ENCODE results near the gene CHFR. TPM values are rescaled to one million over a fixed set of nuclear protein-coding genes. Genes with fewer than 3 reads are reported as not detected.

The CHFR gene
- total and polyA plus RNA-seq, 2 of the 4 experiments (the other 2 are of a cell fraction), result 13.4 to 35.3 TPM

DNA sequence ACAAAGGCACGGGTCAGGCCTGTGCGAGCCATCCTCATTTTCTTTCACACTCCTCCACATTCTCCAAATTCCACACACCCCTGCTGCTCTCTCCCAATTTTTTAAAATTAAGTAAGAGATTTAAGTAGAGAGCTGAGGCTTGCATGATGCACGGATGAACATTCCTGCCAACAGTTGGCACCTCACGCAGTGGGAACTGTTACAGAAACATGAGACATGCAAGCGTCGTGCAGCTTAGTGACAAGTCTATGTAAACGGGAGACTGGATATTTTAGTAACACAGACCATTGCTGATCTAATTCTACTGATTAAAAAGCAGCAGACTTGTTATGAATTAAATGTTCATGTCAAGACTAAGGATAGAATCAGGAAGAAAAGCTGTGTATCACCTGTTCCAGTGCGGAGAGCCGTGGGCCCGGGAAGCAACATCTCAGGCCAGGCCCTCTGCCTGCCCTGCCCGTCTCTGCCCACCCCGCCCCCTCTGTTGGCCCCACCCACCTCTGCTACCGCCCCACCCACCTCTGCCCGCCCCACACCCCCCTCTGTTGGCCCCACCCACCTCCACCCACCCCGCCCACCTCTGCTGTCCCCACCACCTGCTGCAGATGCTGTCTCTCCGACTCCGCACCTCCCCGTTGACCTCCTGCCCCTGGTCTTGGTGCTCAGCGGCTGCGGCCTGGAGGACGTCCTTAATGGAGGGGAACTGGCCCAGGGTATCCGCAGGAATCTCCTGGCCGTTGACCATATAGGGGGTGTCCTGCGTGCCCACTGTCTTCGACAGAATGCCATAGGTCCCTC is 79.9 kb downstream of the CHFR start:
- intact Hi-C loops (cut with micrococcal nuclease), result no loop called here
- H3K79me1 ChIP-seq (ENCODE audit: low read depth in 1 of 2, low read length in 2 of 2), result peaks cover 17 to 70% of the 10 kb centered on the region in 2 experiments
- no peak overlapping the region for H2AK5ac ChIP-seq (ENCODE audit: low read depth, low read length)
- no peak overlapping the region for H3K56ac ChIP-seq (ENCODE audit: extremely low read depth, insufficient read depth, low read length)
- in situ Hi-C loops (cut with MboI; ENCODE audit: low sequenced_read_pairs), result no loop called here
- no peak overlapping the region for H4K5ac ChIP-seq (ENCODE audit: low read depth, low read length)
- no peak overlapping the region for H4K91ac ChIP-seq (ENCODE audit: insufficient read depth, low read depth, low read length)
- no peak for TF ChIP-seq POLR2A (IDR thresholded peaks at IDR 0.05; ENCODE audit: low read depth, low read length)
- TF ChIP-seq MXI1 (IDR thresholded peaks at IDR 0.05; ENCODE audit: borderline replicate concordance, low read depth, low read length), result no peak
- TF ChIP-seq NFE2L2 (IDR thresholded peaks at IDR 0.05; ENCODE audit: low read depth, low read length), result no peak
- no peak for TF ChIP-seq MAZ (IDR thresholded peaks at IDR 0.05; ENCODE audit: borderline replicate concordance, low read depth, low read length)
- peaks cover 73% of the 10 kb centered on the region for H3K36me3 ChIP-seq (ENCODE audit: control insufficient read depth, insufficient read depth, low read length)
- H3K9me1 ChIP-seq (ENCODE audit: insufficient read depth, low read length), result peaks cover 16% of the 10 kb centered on the region
- H3K9ac ChIP-seq (ENCODE audit: low read depth, low read length), result no peak overlapping the region
- no peak overlapping the region for H2BK5ac ChIP-seq (ENCODE audit: low read depth, low read length, poor library complexity, severe bottlenecking)
- H3K9me3 ChIP-seq (ENCODE audit: control insufficient read depth, insufficient read depth, low read length), result no peaks in the 10 kb centered on the region
- H3K27ac ChIP-seq (ENCODE audit: insufficient read depth, low read length), result no peak overlapping the region
- H2BK20ac ChIP-seq (ENCODE audit: low read depth, low read length), result no peak overlapping the region
- H2AK9ac ChIP-seq (replicated peaks; ENCODE audit: low read depth, low read length, poor library complexity), result no peak overlapping the region
- no peak overlapping the region for H3K18ac ChIP-seq (ENCODE audit: low read depth, low read length)
- no peak overlapping the region for H3K4me3 ChIP-seq (ENCODE audit: insufficient read depth, low read depth, low read length)
- H3K4me2 ChIP-seq (ENCODE audit: low read depth, low read length), result no peak overlapping the region
- H2AFZ ChIP-seq (replicated peaks; ENCODE audit: low read length, poor library complexity), result no peak overlapping the region
- DNase-seq, result no peak
- no peak for ATAC-seq (ENCODE audit: low read depth)
- no CpG with 5 or more reads among the region's 25 CpGs for WGBS, 2 experiments (ENCODE audit: extremely low coverage in 2 of 2, insufficient read length in 1 of 2)
- H3K4ac ChIP-seq (ENCODE audit: low read depth, low read length), result no peak overlapping the region
- peaks cover 2% of the 10 kb centered on the region; the same call in 1 of the 2 replicates for H3K4me1 ChIP-seq (ENCODE audit: control insufficient read depth, insufficient read depth, low read length)
- no peak overlapping the region for H2BK120ac ChIP-seq (ENCODE audit: low read depth, low read length)
- no peak overlapping the region for H3K14ac ChIP-seq (replicated peaks; ENCODE audit: low read depth, low read length)
- ChIA-PET CTCF (no interaction called here), POLR2A (ENCODE audit: unreplicated experiment) (no interaction called here)
- dilution Hi-C loops (cut with HindIII; ENCODE audit: low sequenced_read_pairs, unreplicated experiment), result no loop called here
- H2BK15ac ChIP-seq (ENCODE audit: low read depth, low read length), result no peak overlapping the region
- H4K8ac ChIP-seq (ENCODE audit: low read depth in 2 of 2, low read length in 2 of 2), result no peak overlapping the region
- H4K20me1 ChIP-seq (ENCODE audit: insufficient read depth, low read length), result peaks cover 89% of the 10 kb centered on the region
- H3K23ac ChIP-seq (ENCODE audit: low read depth, low read length), result no peak overlapping the region
- no peaks in the 10 kb centered on the region for H3K27me3 ChIP-seq (ENCODE audit: control insufficient read depth, insufficient read depth, low read length)
- no TSS peak for BruUV-seq (replicated peaks)
